IMR-90 (cell line): Measurements from ENCODE around the gene NTSR2.

ENCODE experiments used
- BHLHE40 ChIP-seq: fragments of 150-350 bp; IDR thresholded peaks from 2 replicates; pipeline ENCODE4 v1.6.1; 2016; ENCODE audit warnings: mild to moderate bottlenecking, low read depth, low read length
- CEBPB ChIP-seq: IDR thresholded peaks from 2 replicates; pipeline ENCODE4 v1.6.1; 2012; ENCODE audit warnings: low read depth, low read length, improper control_type of control experiment
- CHD1 ChIP-seq: IDR thresholded peaks from 2 replicates; pipeline ENCODE4 v1.6.1; 2012; ENCODE audit warnings: low read depth, low read length, improper control_type of control experiment
- POLR2A ChIP-seq: IDR thresholded peaks from 2 replicates; pipeline ENCODE4 v1.6.1; 2012; ENCODE audit warnings: mild to moderate bottlenecking, low read depth, low read length
- RAD21 ChIP-seq: IDR thresholded peaks from 2 replicates; pipeline ENCODE4 v1.6.1; 2012; ENCODE audit warnings: low read length, improper control_type of control experiment
- RCOR1 ChIP-seq: IDR thresholded peaks from 2 replicates; pipeline ENCODE4 v1.6.1; 2012; ENCODE audit warnings: mild to moderate bottlenecking, low read length, improper control_type of control experiment; ENCODE audit not compliant: insufficient replicate concordance
- RFX5 ChIP-seq: IDR thresholded peaks from 2 replicates; pipeline ENCODE4 v1.8.0; 2012; ENCODE audit warnings: low read depth, mild to moderate bottlenecking, low read length, moderate library complexity
- TF ChIP-seq, protein P1 (sequence below): conservative IDR thresholded peaks from 2 replicates; pipeline ENCODE4 v1.5.1; 2012; ENCODE audit warnings: mild to moderate bottlenecking, low read depth, low read length, improper control_type of control experiment

DNA sequence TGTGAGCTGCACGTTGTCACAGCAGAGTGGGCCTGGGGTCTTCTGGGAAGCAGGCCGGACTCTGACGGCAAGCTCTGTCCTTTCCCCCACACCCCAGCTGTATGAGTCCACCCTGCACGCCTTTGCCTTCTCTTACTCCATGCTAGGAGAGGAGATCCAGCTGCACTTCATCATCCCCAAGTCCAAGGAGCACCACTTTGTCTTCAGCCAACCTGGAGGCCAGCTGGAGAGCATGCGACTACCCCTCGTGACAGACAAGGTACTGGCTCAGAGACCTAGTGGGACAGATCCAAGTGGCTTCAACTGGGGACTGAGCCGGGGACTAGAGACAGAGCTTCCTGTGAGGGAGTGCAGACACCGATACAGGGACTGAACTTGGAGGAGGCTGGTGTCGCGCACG lies 40.1 kb downstream of the NTSR2 start:
- TF ChIP-seq, protein P1, sequence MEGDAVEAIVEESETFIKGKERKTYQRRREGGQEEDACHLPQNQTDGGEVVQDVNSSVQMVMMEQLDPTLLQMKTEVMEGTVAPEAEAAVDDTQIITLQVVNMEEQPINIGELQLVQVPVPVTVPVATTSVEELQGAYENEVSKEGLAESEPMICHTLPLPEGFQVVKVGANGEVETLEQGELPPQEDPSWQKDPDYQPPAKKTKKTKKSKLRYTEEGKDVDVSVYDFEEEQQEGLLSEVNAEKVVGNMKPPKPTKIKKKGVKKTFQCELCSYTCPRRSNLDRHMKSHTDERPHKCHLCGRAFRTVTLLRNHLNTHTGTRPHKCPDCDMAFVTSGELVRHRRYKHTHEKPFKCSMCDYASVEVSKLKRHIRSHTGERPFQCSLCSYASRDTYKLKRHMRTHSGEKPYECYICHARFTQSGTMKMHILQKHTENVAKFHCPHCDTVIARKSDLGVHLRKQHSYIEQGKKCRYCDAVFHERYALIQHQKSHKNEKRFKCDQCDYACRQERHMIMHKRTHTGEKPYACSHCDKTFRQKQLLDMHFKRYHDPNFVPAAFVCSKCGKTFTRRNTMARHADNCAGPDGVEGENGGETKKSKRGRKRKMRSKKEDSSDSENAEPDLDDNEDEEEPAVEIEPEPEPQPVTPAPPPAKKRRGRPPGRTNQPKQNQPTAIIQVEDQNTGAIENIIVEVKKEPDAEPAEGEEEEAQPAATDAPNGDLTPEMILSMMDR = no peak
- TF ChIP-seq RAD21 = no peak
- TF ChIP-seq BHLHE40 = no peak
- TF ChIP-seq CEBPB = no peak
- TF ChIP-seq POLR2A = no peak
- TF ChIP-seq CHD1 = no peak
- no peak for TF ChIP-seq RCOR1
- TF ChIP-seq RFX5 = no peak
